Head of caudate nucleus (tissue), 42 donors: ENCODE data around the gene RHOV.

ENCODE experiments used
- DNase-seq, 42 donors: peaks; one replicate each; pipeline versions ENCODE4 v3.0.0 to v3.0.0-alpha.2; 2020 to 2021; ENCODE audit warnings: mixed read lengths in 7 of 42
- intact Hi-C: fragments of 100-400 bp; cut with DNase I; formaldehyde crosslinking; loops from one replicate; pipeline ENCODE4 v1.15.0; 2022

Gene RHOV

GRCh38 chr15:40829115-40829514, 44.9 kb downstream of the RHOV start:
- DNase-seq = no peak

DNA sequence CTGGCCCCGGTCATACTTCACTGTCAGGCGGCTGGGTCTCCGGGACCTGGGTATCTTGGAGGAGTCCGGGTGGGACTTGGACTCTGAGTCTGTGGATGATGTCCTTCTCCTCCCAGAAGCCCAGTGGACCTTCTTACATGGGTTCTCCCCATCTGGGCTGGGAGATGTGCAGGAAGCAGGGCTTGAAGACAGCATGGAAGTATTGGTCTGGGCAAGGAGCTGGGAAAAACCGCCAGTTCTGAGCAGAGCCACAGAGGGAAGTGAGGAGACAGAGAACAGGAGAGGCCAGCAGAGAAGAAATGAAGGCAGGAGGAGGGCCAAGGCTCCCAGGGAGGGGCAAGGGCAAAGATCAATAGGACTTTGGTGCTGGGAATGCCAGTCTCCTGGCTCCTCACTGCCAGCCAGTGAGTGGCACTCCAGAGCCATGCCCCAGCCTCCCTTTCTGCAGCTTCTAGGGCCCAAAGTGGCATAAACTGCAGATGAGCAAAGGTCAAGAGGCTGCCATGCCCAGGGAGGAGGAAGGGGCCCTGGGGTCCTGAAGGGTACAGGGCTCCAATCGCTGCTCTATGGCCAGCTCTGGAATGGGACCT, 45.5 kb downstream of the RHOV start, which contains the start of gene PPP1R14D:
Gene PPP1R14D, minus strand, starts transcription at position 262 of the 590 bp plus-strand sequence. Its CDS starts 67 bp downstream, at position 195.
- intact Hi-C loops = no loop called here
- no peak for DNase-seq

More at GRCh38 chr15:40829115-40829514, 44.9 kb downstream of the RHOV start:
- intact Hi-C loops = no loop called here

GRCh38 chr15:40826423-40827075, 47.5 kb downstream of the RHOV start:
- no peak for DNase-seq
- intact Hi-C loops = no loop called here

DNA sequence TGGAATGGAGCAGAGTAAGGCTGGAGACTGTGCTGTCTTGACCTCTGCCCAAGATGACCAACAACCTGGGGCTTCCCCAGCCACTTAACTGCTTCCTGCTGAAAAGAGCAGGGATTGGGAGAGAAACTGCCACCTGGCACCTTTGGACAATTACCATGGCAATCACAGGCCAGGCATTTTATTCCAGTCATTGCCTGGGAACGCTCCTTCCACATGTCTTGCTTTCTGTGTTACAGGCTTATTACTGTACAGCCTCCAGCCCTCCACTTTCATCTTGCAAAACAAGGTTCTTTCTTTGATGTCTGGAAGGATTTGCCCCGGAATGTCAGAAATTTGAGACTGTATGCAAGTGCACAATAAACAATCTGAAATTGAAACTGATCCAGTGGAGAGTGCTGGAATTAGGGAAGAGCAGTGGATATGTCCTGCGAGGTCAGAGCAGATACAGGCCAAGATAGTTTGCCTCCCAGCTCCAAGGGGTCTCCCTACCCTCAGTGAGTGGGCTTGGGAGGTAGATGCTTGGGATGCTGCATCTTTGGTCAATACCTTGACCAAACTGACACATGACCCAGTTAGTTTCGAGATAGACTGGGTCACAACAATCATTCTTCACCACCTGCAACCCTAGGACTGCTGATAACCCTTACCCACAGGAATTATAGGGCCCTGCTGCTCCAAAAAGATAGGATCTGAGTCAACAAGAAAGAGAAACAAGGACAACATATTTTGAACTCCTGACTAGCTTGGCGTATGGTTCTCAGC, 48.2 kb downstream of the RHOV start:
- DNase-seq = no peak
- intact Hi-C loops = no loop called here

DNA sequence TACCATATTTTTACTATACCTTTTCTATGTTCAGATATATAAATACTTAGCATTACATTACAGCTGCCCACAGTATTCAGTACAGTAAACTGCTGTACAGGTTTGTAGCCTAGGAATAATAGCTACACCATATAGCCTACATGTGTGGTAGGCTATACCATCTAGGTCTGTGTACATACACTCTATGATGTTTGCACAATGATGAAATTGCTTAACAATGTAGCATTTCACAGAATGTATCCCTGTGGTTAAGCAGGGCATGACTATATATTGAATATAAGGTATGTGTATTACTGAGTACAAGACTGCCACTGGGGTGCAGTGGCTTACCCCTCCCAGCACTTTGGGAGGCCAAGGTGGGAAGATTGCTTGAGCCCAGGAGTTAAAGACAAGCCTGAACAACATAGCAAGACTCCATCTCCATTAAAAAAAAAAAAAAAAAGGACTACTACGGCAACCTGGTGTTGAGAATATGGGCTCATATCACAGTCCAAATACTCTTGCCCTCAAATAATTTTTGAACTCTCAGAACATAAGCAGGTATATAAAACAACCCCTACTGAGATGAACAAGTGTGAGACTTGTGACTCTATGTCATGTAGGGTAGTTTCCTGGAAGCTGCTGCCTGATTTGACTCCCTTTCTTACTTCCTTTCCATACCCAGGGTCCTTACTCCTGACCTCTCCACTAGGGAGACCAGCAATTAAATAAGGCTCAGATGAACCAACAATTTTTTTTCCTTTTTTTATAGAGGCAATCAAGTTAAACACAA, 50.3 kb downstream of the RHOV start:
- no peak for DNase-seq
- intact Hi-C loops = no loop called here
